Thoracic aorta (tissue), 2 donors: ENCODE measurements around the gene CYP46A1. TPM values are rescaled to one million over a fixed set of nuclear protein-coding genes. Genes with fewer than 3 reads are reported as not detected.

Source experiments
- ATAC-seq: fragments of 150-250 bp; one replicate; pipeline ENCODE4 v1.8.0; 2017; ENCODE audit warnings: low read depth; ENCODE audit not compliant: insufficient number of reproducible peaks, low FRiP score
- DNase-seq: peaks from one replicate; pipeline ENCODE4 v3.0.0-alpha.2; 2020; ENCODE audit warnings: low spot score
- H3K27ac ChIP-seq, 2 donors: fragments of 200-600 bp; sonication (generic); 1 replicate in 1 of 2; 2 replicates in 1 of 2; pipeline ENCODE4 v1.5.1; 2016; ENCODE audit warnings: mild to moderate bottlenecking in 2 of 2, moderate library complexity in 2 of 2
- H3K27me3 ChIP-seq: fragments of 200-600 bp; sonication (generic); replicated peaks from 2 replicates; pipeline ENCODE4 v1.6.0; 2016; ENCODE audit warnings: mild to moderate bottlenecking; ENCODE audit not compliant: insufficient read depth
- H3K36me3 ChIP-seq: fragments of 200-600 bp; sonication (generic); one replicate; pipeline ENCODE4 v1.5.1; 2016
- H3K4me1 ChIP-seq, 2 donors: fragments of 200-600 bp; sonication (generic); 1 replicate in 1 of 2; 2 replicates in 1 of 2; pipeline versions ENCODE4 v1.5.1 to v1.6.0; 2016; ENCODE audit warnings: low read depth in 2 of 2, mild to moderate bottlenecking in 1 of 2; ENCODE audit not compliant: control insufficient read depth in 1 of 2
- H3K4me3 ChIP-seq: fragments of 200-600 bp; sonication (generic); 2 replicates; pipeline ENCODE4 v1.5.1; 2016; ENCODE audit warnings: mild to moderate bottlenecking
- H3K9me3 ChIP-seq: fragments of 200-600 bp; sonication (generic); 2 replicates; pipeline ENCODE4 v1.5.1; 2016
- CTCF ChIP-seq: fragments of 200-600 bp; sonication (generic); IDR thresholded peaks from one replicate; pipeline ENCODE4 v1.5.1; 2019; ENCODE audit warnings: antibody characterized with exemption
- total RNA-seq, 2 donors: library from RNA; depleted of rRNA; stranded (reverse); fragments of >200 nt; gene quantifications; one replicate each; pipeline versions ENCODE4 v1.1.0 to v1.2.3, GENCODE V29; 2016

The CYP46A1 gene
- total RNA-seq, 2 donors from 2014 or later = 0.68 to 1.3 TPM

- H3K4me3 ChIP-seq = no peak overlapping the region
- no peaks in the 10 kb centered on the region for H3K36me3 ChIP-seq
- H3K27me3 ChIP-seq = no peaks in the 10 kb centered on the region
- no peak for DNase-seq
- H3K9me3 ChIP-seq = peaks cover 15% of the 10 kb centered on the region
- no peak overlapping the region for H3K27ac ChIP-seq
- ATAC-seq = no peak
- TF ChIP-seq CTCF = no peak
- H3K4me1 ChIP-seq = no peaks in the 10 kb centered on the region
These were observed 23.3 kb downstream of the CYP46A1 start for GRCh38 chr14:99707420-99707819.

- no peaks in the 10 kb centered on the region for H3K36me3 ChIP-seq
- ATAC-seq = no peak
- H3K9me3 ChIP-seq = peaks cover 12% of the 10 kb centered on the region
- no peak for TF ChIP-seq CTCF
- no peaks in the 10 kb centered on the region for H3K4me1 ChIP-seq
- no peak overlapping the region for H3K4me3 ChIP-seq
- H3K27me3 ChIP-seq = no peaks in the 10 kb centered on the region
- no peak overlapping the region for H3K27ac ChIP-seq
- DNase-seq = no peak
These were observed 23.8 kb downstream of the CYP46A1 start for GRCh38 chr14:99707921-99708320.

- Histone ChIP-seq H3K27ac (no peak overlapping the region), H3K9me3 (peaks cover 7% of the 10 kb centered on the region), H3K27me3 (no peaks in the 10 kb centered on the region), H3K36me3 (no peaks in the 10 kb centered on the region), H3K4me1 (no peaks in the 10 kb centered on the region), H3K4me3 (no peak overlapping the region)
- no peak for DNase-seq
- ATAC-seq = no peak
- TF ChIP-seq CTCF = no peak
These were observed 24.4 kb downstream of the CYP46A1 start for GRCh38 chr14:99708449-99708848.

- no peaks in the 10 kb centered on the region for H3K4me1 ChIP-seq
- H3K36me3 ChIP-seq = no peaks in the 10 kb centered on the region
- H3K9me3 ChIP-seq = no peaks in the 10 kb centered on the region
- ATAC-seq (no peak), DNase-seq (no peak)
- H3K27ac ChIP-seq = no peak overlapping the region
- H3K27me3 ChIP-seq = no peaks in the 10 kb centered on the region
- TF ChIP-seq CTCF = no peak
- H3K4me3 ChIP-seq = no peak overlapping the region
These were observed 29.9 kb downstream of the CYP46A1 start for GRCh38 chr14:99713972-99714371.

- no peak for ATAC-seq
- no peak for TF ChIP-seq CTCF
- no peak for DNase-seq
- no peaks in the 10 kb centered on the region for H3K9me3 ChIP-seq
- H3K27me3 ChIP-seq = no peaks in the 10 kb centered on the region
- no peaks in the 10 kb centered on the region for H3K4me1 ChIP-seq
- H3K27ac ChIP-seq = no peak overlapping the region
- no peaks in the 10 kb centered on the region for H3K36me3 ChIP-seq
- no peak overlapping the region for H3K4me3 ChIP-seq
These were observed 31.3 kb downstream of the CYP46A1 start for GRCh38 chr14:99715266-99716000.
